Measurements from ENCODE around the gene NEURL1. TPM values are rescaled to one million over a fixed set of nuclear protein-coding genes. Genes with fewer than 3 reads are reported as not detected.

The NEURL1 gene
- total RNA-seq, 1 donor from 2014 or later: 1.2 TPM

DNA sequence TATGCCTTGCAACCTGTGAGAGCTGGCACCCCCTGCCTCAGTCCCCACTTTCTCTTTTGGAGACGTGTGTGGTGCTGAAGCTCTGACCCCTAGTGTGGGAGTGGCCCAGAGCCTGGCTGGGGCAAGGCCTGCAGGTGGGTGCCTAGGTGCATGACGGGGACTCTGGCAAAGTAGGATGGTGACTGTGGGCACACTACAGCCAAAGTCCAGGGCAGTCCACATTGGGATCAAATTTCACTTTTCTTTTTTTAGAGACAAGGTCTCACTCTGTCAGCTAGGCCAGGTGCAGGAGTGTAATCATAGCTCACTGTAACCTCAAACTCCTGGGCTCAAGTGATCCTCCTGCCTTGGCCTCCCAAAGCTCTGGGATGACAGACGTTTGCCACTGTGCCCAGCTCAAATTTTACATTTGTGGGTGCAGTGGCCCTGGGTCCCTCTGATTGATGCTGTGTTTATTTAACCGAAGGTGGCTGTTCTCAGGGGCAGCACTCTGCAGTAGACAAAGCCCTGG, 52.3 kb downstream of the NEURL1 start:
- no peak for DNase-seq (ENCODE audit: low spot score)

DNA sequence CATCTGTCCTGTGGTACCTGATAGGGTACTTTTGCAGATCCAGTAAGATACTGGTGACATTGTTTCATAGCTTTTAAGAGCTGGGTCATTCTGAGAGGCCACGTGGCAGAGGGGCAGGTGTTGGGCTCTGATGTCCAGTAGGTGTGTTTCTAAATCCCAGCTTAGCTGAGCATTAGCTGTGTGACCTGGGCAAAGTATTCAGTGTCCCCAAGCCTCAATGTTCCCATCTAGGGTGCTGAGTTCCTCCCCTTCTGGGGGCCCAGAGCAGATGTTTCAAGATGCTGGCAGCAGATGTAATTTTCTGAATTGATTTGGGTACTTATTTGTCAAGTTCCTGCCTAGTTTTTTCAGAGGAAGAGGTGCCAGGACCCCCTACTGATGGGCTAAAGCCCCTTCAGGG, 52.9 kb downstream of the NEURL1 start:
- no peak for DNase-seq (ENCODE audit: low spot score)

DNA sequence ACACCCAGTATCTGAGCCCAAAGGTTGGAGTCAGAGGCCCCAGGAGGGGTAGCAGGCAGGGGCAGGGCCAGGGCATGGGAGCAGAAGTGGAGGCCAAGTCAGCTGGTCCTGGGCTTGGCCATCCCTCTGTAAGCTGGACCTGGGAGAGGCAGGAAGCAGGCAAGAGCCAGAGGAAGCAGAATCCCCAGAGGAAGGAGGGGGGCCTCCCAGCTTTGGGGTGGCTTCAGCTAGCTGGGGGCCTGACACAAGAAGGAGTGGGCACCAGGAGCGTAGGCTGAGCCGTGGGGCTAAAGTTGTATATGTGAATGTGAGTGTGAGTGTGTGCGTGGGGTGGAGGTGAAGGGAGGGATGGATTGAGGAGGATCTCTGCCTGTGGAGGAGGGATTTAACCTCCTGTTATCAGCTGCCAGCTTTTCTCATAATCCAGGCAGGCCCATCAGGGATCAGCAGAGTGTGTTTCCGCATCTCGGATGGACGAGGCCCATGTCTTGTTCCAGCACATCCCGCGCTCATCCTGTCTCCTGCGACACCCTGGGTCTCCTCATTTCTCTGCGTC, 54.0 kb downstream of the NEURL1 start:
- DNase-seq (ENCODE audit: low spot score): no peak

DNA sequence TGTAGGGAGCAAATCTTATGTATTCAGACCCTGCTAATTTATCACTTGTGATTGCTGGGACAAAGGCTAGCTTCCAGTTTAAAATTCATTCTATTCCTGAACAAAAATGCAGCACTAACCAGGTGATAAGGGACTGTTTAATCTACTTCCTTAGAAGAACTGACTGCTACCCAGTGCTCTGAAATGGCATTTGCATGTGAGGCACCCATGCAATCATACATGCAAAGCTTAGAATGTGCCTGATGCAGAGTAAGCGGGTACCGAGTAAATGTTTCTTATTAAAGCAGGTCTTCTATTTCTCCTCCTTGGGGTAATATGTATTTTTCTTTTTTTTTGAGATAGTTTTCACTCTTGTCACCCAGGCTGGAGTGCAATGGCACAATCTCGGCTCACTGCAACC, 54.5 kb downstream of the NEURL1 start:
- no peak for DNase-seq (ENCODE audit: low spot score)

DNA sequence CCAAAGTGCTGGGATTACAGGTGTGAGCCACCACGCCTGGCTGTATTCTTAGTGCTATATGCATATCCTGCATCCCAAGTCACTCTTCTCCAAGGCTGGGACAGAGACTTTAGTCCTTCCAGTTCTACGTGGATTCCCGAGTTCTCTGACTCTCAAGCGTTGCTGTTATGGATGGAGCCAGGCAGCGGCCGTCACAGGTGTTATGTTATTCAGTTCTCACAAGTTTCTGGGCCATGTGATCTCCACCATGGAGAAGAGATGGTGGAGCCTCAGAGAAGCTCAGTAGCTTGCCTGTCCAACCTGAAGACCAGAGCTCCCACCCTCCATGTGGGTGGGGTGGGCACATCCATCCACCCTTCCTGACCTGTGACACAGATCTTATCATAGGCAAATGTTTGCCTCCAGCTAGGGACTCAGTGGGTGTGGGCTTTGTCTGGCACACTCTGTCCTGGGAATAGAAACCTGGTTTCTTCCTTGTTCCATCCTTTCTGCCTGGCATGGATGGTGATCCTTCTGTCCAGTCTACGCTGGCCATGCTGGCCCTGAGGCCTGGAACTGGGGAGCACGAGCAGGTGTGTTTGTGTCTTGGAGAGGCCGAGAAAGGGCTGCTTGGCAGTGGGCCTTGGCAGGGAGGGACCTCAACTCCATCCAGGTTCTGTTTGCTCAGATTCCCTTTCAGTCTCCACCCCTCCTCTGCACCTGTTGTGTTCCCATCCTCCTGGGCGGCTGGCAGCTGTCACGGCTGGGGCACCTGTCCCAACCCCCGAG, 55.3 kb downstream of the NEURL1 start:
- no peak for DNase-seq (ENCODE audit: low spot score)

DNA sequence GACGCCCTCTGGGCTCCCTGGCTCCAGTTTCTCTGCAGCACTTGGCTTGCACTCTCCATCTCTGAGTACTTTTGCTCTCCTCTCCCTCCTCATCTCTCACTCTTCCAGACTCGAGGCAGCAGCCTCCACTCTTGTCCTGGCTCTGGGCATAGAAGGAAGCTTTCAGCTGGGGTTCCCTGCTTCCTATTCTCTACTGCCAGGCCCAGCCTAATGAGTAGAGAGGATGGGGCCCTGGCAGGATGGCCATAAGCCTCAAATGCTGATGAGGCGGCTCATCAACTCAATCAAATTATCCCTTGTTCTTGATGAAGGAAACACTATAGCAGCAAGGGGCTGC, 55.8 kb downstream of the NEURL1 start:
- no peak for DNase-seq (ENCODE audit: low spot score)

DNA sequence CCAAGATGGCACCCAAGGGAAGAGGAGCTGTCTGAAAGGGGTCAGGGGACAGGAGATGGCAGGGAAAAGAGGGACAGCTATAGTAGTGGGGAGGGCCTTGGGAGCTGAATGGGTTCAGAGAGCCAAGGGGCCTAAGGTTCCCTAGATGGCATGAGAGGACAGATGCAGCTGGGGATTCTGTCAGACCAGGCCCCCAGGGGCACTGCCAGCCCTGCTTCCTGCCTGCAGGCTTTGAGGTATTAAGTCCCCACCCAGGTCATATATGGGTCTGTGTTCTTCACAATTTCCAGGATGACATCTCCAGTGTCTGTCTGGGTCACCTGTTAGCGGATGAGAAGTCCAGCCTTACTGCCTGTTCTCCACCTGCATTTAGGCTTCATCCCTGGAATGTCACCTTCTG, 56.7 kb downstream of the NEURL1 start:
- no peak for DNase-seq (ENCODE audit: low spot score)

DNA sequence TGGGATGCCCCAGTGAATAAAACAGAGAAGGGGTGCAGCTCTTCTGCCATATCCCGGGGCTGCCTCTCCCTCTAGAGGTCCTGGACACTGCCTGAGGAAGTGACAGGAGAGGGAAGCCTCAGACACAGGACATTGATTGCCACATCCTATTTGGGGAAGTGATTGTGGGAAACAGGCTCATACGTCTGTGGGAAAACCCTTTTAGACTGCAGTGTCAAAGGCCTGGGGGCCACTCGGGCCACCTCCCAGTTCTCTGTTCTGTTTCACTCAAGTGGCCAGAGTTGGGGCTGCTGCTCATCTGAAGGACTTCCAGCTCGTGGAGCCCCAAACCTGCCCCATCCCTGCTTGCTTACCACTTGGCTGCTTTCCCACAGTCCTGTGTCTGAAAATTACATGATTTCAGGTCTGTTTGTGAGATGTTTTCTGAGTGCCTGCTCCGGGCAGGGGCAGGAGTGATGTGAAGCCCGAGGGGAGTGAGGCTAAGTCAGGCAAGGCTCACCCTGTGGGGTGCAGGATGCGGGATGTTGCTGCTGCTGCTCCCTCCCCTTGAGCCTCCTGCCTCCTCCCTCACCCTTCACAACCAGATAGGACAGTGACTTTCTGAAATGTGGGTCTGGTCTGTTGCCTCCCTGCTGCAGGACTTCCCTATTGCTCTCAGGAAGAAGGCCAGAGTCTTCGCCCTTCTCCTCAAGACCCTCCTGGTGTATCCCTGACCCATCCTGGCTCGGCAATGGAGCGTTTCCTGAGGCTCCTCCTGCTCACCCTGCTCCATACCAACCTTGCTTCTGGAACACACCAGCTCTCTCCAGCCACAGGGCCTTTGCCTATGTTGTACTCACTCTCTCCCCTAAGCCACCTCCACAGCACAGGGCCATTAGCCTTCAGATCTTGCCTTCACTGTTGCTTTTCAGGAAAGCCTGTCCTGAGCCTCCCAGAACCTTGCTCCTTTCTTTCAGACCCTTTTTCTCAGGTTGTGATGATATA, 58.4 kb downstream of the NEURL1 start:
- DNase-seq (ENCODE audit: low spot score): no peak

DNA sequence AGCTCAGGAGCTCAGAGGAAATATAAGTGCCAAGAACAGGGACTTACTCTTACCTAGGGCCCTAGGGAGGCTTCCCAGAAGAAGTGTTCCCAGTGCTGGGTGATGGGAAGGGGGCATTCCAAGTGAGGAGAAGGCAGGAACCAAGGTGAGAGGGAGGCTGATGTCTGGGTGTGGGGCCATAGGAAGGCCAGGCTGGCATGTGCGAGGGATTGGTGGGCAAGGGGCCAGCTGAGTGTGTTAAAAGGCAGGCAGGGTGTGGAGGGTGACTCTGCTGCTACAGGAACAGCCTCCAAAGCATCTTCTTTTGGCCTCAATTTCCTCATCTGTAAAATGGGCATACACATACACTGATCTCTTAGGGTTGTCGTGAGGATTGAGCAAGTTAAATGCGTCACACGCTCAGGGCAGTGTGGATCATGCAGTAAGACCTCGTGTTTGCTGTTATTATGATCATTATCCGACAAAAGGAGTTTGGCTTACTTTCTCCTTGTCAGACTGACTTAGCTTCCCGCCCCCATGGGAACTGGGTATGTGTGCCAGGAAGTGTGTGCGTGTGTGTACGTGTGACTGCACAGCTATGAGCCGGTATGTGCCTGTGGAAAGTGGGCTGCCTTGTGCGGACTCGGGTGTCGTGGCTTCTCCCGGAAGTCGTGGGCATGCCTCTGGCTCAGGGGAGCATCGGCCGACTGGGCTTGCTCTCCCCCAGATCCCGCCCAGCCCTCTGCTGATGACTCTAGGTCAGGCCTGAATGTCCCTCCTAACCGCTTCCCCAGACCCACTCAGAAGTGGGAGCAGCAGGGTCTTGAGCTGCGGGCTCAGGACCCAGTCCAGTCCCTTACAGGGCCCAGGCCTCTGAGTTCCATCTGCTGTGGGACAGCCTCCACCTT, 59.6 kb downstream of the NEURL1 start:
- DNase-seq (ENCODE audit: low spot score): no peak

DNA sequence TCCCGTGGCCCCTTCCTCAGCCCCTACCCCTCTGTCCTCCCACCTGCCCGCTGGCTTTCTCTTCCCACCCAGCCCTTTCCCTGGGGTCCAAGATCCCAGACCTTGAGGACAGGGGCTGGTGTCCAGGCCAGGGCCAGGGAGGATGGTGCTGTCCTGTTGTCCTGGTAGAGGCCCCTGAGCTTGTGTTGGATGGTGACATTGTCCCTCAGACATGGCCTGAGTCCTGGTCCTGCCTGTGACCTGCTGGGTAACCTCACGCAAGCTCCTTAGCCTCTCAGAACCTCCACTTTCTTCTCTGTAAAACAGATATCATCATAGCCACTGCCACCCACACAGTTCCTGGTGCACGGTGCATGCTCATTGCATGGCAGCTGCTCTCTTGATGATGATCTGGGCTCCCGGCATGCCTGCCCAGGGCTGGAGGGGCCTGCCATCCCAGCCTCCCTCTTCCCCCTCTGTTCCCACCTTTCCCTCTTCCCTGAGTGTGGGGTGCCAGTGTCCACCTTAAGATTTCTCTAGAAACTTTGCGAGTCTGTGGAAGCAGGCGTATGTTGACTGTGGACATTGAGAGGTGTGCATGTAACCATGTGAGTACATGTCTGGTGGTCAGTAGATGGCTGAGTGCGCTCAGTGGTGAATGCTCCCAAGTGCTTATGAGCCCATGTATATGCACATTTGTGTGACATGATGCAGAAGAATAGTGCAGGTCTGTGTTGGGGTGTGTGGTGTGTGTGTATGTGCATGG, 60.4 kb downstream of the NEURL1 start:
- no peak for DNase-seq (ENCODE audit: low spot score)

DNA sequence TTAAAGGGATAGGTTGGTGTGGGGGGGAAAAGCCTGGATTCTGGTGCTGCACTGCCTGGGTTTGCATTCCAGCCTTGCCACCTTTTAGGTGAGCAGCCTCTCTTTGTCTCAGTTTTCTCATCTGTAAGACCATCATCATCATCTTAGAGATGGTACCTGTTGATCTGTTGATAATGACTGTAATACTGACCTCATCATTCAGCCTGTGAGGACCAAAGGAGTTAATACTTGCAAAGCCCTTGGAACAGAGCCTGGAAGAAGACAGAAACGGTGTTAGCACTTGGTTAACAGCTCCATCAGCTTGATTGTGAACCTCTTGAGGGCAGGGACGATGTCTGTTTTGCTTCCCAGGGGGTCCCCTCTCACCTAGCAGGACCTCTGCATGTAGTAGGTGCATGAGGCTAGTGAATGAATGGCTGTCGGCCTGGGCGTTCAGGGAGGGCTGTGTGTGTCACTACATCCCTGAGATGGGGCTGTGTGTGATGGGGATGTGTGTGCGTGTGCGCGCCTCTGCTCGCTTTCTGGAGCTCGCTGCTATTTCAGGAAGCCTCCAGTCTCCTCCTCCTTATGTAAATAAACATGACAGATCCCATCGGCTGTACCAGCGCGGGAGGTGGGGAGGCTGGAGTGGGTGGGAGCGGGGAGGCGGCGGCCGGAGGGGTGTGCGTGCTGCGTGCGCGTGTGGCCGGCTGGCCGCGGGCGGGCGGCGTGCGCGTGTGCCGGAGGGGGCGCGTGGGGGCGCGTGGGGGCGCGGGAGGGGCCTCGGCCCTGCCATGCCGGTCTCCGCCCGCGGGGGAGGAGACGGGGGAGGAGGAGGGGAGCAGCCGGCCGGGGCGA, 61.2 kb downstream of the NEURL1 start:
- DNase-seq (ENCODE audit: low spot score): peak; percentile 65

DNA sequence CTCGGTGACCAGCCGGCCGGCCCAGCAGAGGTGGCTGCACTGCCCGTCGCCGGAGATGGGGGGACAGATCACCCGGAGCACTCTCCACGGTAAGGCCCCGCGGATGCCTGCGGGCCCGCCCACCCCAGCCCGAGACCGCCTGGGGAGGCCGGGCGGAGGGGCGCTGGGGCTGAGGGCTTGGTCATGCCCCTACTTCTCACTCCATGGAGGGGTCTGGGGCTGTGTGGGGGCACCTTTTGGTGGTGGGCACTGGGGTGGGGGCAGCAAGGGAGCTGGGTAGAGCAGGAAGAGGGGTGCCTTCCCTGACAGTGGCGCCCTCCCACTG, 61.8 kb downstream of the NEURL1 start:
- no peak for DNase-seq (ENCODE audit: low spot score)

DNA sequence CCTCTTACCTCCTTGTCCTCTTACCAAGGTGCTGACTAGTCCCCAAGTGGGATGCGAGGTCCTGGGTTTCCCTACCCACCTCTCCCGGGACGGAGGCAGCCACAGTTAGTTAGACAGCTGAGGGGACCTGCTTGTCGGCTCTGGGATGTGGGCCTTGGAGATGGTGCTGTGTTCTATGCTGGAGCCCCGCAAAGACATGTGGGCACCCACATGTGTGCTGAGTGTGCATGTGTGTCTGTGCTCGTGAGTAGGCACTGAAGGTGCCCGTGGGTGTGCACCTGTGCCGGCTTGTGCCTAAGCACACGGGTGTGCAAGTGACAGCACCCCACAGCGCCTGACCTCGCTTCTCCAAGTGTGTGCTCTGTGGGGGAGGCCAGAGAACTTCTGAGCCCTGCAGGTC, 62.2 kb downstream of the NEURL1 start:
- no peak for DNase-seq (ENCODE audit: low spot score)

DNA sequence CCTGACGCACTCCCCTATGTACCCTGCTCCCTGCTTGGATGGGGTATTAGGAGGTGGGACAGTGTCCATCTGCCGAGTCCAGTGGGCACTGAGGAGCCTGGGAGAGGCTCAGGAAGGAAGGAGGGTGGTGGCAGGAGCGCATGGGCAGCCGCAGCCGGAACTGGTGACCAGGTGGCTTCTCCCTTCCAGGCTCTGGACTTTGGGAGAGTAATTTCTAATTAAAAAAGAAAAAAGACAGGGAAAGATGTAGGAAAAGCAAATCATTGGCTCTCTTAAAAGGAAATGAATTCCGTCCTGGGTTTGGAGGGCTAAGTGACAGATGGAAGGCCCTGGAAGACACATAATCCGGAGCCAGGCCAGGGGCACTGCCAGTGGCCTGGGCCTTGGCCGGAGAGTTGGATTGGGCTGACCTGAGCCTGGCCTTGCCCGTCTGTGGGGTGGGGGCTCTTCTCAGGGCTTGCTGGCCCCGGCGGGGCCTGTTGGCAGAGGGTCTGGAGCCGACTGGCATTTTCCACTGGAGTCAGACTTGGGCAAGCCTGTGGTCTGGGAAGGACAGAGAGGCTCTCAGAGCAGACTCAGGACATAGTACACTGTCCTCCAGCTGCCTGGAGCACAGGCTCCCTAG, 63.0 kb downstream of the NEURL1 start:
- DNase-seq (ENCODE audit: low spot score): no peak

DNA sequence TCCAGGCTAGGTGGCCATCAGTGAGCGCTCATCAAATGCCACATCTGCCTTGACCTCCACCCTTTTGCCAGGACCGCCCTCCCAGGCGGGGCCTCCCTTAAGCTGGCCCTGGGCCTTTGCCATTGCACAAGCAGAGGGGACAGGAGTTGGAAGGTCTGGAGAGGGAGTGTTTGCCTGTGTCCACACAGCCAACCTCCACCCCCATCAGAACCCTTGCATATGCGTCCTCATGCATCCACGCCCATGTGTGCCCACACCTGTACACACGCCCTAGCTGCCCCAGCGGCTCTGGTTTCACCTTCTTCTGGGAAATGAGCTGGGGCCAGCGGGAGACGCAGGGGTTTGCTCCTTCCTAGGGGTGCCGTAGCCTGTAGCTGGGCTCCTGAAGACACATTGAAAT, 64.0 kb downstream of the NEURL1 start:
- no peak for DNase-seq (ENCODE audit: low spot score)

DNA sequence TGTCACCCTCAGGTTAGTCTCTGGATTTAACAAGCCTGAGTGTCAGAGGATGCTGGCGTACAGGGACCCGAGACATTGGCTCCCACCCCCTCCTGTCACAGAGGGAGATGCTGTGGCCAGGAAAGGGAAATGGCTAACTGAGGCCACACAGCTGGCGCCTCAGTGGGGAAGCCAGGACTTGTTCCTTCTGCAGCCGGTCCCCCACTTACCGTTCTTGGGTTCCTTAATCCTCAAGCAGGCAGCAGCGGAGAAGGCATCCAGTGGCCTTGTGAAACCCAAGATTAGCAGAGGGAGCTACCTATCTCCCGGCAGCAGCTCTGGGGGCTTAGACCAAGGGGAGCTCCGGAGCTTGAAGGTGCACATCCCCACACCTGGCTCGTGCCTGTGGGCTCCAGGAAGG, 65.4 kb downstream of the NEURL1 start:
- DNase-seq (ENCODE audit: low spot score): no peak

DNA sequence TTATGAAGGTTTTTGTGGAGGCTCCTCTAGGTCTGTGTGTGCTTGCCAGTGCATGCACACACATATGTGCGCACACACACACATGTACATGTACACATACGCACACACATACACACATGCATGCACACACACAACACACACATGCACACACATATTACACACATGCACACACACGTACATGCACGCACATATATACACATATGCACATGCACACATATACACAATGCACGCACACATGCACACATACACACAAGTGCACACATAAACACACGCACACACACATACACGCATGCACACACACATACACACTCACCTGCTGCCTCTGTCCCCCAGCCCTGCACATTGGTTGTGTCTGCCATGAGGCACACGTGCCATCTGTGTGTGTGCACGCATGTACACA, 66.3 kb downstream of the NEURL1 start:
- no peak for DNase-seq (ENCODE audit: low spot score)

DNA sequence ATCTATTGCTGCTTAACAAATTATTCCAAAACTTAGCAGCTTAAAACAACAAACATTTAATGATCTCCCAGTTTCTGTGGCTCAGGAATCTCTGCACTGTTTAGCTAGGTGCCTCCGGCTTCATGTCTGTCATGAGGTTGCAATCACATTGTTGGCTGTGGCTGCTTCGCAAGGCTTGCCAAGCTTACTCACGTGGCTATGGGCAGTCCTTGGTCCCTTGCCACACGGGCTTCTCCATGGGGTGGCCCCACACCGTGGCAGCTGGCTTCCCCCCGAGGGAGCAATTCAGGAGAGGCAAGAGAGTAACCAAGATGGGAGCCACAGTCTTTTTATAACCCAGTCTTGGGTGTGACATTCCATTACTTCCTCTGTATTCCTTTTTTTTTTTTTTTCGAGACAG, 67.4 kb downstream of the NEURL1 start:
- DNase-seq (ENCODE audit: low spot score): no peak

DNA sequence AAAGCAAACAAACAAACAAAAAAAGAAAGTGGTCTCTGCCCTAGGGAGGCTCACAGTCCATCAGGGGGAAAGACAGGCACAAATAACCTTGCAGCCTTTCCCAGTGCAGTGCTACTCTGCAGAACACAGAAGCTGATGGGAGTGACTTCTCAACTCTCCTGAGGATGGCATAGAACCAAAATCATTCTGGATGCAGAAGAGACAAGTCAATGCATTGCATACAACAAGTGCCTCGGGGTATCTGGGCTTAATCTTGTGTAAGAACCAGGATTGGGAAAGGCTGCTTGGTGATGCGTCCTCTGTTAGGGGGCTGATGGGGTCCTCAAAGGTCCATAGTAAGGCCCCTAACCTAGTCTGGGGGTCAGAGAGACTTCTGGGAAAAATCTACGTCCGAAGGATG, 68.9 kb downstream of the NEURL1 start:
- DNase-seq (ENCODE audit: low spot score): no peak

All from ureter (tissue), 1 donor.